Stimulated activated CD4-positive, alpha-beta T cell treated with anti-CD3 and anti-CD28 coated beads, Interleukin-15, amount 100 ng/mL, for 24 hours (primary cell): ENCODE results near the gene RAI1.

Experiments used
- DNase-seq: peaks from one replicate; pipeline ENCODE4 v3.0.0-alpha.2; 2020

Gene RAI1

GRCh38 chr17:17770632-17771044 lies 89.4 kb downstream of the RAI1 start:
- DNase-seq, result no peak

GRCh38 chr17:17771498-17772201 lies 90.4 kb downstream of the RAI1 start:
- DNase-seq, result no peak

GRCh38 chr17:17772231-17772630 lies 91.0 kb downstream of the RAI1 start:
- DNase-seq, result no peak

- DNase-seq, result no peak
Measured at GRCh38 chr17:17774009-17774881, 93.0 kb downstream of the RAI1 start.

GRCh38 chr17:17776889-17777288 lies 95.6 kb downstream of the RAI1 start:
- no peak for DNase-seq

GRCh38 chr17:17778308-17779014 lies 97.2 kb downstream of the RAI1 start:
- no peak for DNase-seq

- DNase-seq, result no peak
Measured at GRCh38 chr17:17779015-17779611, 97.9 kb downstream of the RAI1 start.

- no peak for DNase-seq
Measured at GRCh38 chr17:17780922-17781590, 99.8 kb downstream of the RAI1 start.

GRCh38 chr17:17781591-17782496 lies 100.6 kb downstream of the RAI1 start:
- DNase-seq, result peak; percentile 48

GRCh38 chr17:17782523-17783115 lies 101.4 kb downstream of the RAI1 start:
- peak; percentile 22 for DNase-seq

GRCh38 chr17:17783116-17783824 lies 102.0 kb downstream of the RAI1 start:
- DNase-seq, result peak; percentile 76

GRCh38 chr17:17783825-17784656 lies 102.8 kb downstream of the RAI1 start:
- DNase-seq, result peak; percentile 28

GRCh38 chr17:17784657-17785267 lies 103.5 kb downstream of the RAI1 start:
- peak; percentile 31 for DNase-seq

GRCh38 chr17:17785407-17785806 lies 104.1 kb downstream of the RAI1 start:
- no peak for DNase-seq

GRCh38 chr17:17786998-17787397 lies 105.7 kb downstream of the RAI1 start:
- DNase-seq, result no peak

- DNase-seq, result no peak
Measured at GRCh38 chr17:17787568-17787967, 106.3 kb downstream of the RAI1 start.

- no peak for DNase-seq
Measured at GRCh38 chr17:17788967-17789366, 107.7 kb downstream of the RAI1 start.

- DNase-seq, result no peak
Measured at GRCh38 chr17:17789410-17789809, 108.2 kb downstream of the RAI1 start.
